ENCODE data around the gene TMPRSS4. TPM values are rescaled to one million over a fixed set of nuclear protein-coding genes. Genes with fewer than 3 reads are reported as not detected.

Gene TMPRSS4
- total and polyA plus RNA-seq, 2 of the 4 experiments (the other 2 are of a cell fraction), result not detected

GRCh38 chr11:118051136-118051610 is 25.7 kb upstream of the TMPRSS4 start:
- H4K8ac ChIP-seq (ENCODE audit: low read depth in 2 of 2, low read length in 2 of 2), result no peak overlapping the region
- CTCF ChIA-PET, result no interaction called here
- no peak overlapping the region for H2BK20ac ChIP-seq (ENCODE audit: low read depth, low read length)
- no peak overlapping the region for H2AK5ac ChIP-seq (ENCODE audit: low read depth, low read length)
- no peaks in the 10 kb centered on the region for H3K79me1 ChIP-seq (ENCODE audit: low read depth in 1 of 2, low read length in 2 of 2)
- TF ChIP-seq, protein P1, sequence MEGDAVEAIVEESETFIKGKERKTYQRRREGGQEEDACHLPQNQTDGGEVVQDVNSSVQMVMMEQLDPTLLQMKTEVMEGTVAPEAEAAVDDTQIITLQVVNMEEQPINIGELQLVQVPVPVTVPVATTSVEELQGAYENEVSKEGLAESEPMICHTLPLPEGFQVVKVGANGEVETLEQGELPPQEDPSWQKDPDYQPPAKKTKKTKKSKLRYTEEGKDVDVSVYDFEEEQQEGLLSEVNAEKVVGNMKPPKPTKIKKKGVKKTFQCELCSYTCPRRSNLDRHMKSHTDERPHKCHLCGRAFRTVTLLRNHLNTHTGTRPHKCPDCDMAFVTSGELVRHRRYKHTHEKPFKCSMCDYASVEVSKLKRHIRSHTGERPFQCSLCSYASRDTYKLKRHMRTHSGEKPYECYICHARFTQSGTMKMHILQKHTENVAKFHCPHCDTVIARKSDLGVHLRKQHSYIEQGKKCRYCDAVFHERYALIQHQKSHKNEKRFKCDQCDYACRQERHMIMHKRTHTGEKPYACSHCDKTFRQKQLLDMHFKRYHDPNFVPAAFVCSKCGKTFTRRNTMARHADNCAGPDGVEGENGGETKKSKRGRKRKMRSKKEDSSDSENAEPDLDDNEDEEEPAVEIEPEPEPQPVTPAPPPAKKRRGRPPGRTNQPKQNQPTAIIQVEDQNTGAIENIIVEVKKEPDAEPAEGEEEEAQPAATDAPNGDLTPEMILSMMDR (conservative IDR thresholded peaks at IDR 0.05; ENCODE audit: low read depth, low read length), result no peak
- TF ChIP-seq BHLHE40 (IDR thresholded peaks at IDR 0.05; ENCODE audit: low read depth, low read length) (no peak), FOS (IDR thresholded peaks at IDR 0.05; ENCODE audit: low read depth, low read length) (no peak)
- no peak overlapping the region for H4K5ac ChIP-seq (ENCODE audit: low read depth, low read length)
- H4K91ac ChIP-seq (ENCODE audit: insufficient read depth, low read depth, low read length), result no peak overlapping the region
- no peaks in the 10 kb centered on the region for H4K20me1 ChIP-seq (ENCODE audit: insufficient read depth, low read length)
- H3K4ac ChIP-seq (ENCODE audit: low read depth, low read length), result no peak overlapping the region
- H3K18ac ChIP-seq (ENCODE audit: low read depth, low read length), result no peak overlapping the region
- no peak overlapping the region for H3K23ac ChIP-seq (ENCODE audit: low read depth, low read length)
- no CpG with 5 or more reads among the region's 7 CpGs for WGBS, 2 experiments (ENCODE audit: extremely low coverage in 2 of 2, insufficient read length in 1 of 2)
- H3K9me3 ChIP-seq (ENCODE audit: control insufficient read depth, insufficient read depth, low read length), result no peaks in the 10 kb centered on the region
- H3K14ac ChIP-seq (replicated peaks; ENCODE audit: low read depth, low read length), result no peak overlapping the region
- no peak overlapping the region for H3K56ac ChIP-seq (ENCODE audit: extremely low read depth, insufficient read depth, low read length)
- intact Hi-C loops (cut with micrococcal nuclease) (no loop called here), in situ Hi-C loops (cut with MboI; ENCODE audit: low sequenced_read_pairs) (no loop called here), dilution Hi-C loops (cut with HindIII; ENCODE audit: low sequenced_read_pairs, unreplicated experiment) (no loop called here)
- no peak overlapping the region for H2BK120ac ChIP-seq (ENCODE audit: low read depth, low read length)
- H3K9ac ChIP-seq (ENCODE audit: low read depth, low read length), result no peak overlapping the region
- H2AFZ ChIP-seq (replicated peaks; ENCODE audit: low read length, poor library complexity), result no peak overlapping the region
- H3K27me3 ChIP-seq (ENCODE audit: control insufficient read depth, insufficient read depth, low read length), result peaks cover 9% of the 10 kb centered on the region; the same call in 1 of the 2 replicates
- POLR2A ChIA-PET (ENCODE audit: unreplicated experiment), result no interaction called here
- H2AK9ac ChIP-seq (replicated peaks; ENCODE audit: low read depth, low read length, poor library complexity), result no peak overlapping the region
- DNase-seq (no peak), ATAC-seq (ENCODE audit: low read depth) (no peak)
- no peaks in the 10 kb centered on the region for H3K9me1 ChIP-seq (ENCODE audit: insufficient read depth, low read length)
- H3K4me1 ChIP-seq (ENCODE audit: control insufficient read depth, insufficient read depth, low read length), result no peaks in the 10 kb centered on the region
- no peak overlapping the region for H3K4me3 ChIP-seq (ENCODE audit: insufficient read depth, low read depth, low read length)
- no peak overlapping the region for H3K27ac ChIP-seq (ENCODE audit: insufficient read depth, low read length)
- no peak overlapping the region for H2BK5ac ChIP-seq (ENCODE audit: low read depth, low read length, poor library complexity, severe bottlenecking)
- H3K36me3 ChIP-seq (ENCODE audit: control insufficient read depth, insufficient read depth, low read length), result no peaks in the 10 kb centered on the region
- no TSS peak for BruUV-seq (replicated peaks)
- H3K4me2 ChIP-seq (ENCODE audit: low read depth, low read length), result no peak overlapping the region
- H2BK15ac ChIP-seq (ENCODE audit: low read depth, low read length), result no peak overlapping the region

Data from IMR-90 (cell line).